ENCODE measurements around the gene SART1. TPM values are rescaled to one million over a fixed set of nuclear protein-coding genes. Genes with fewer than 3 reads are reported as not detected.
A peak's percentile ranks its signal among the peaks of the same experiment; 100 is the strongest.

SART1 gene
- total and polyA plus RNA-seq, 10 of the 15 experiments (the other 5 are each of a cell fraction or from before 2014, with no cell fraction given) = 6.2 to 60.5 (median 37.4) TPM

GRCh38 chr11:66022401-66023185 is 61.1 kb downstream of the SART1 start:
- ChIA-PET RAD21 (ENCODE audit: unreplicated experiment) (interaction anchor here (0.6 to 1.5 kb wide), 7 partner anchors 22 to 190 kb away, joined by 3 to 6 read pairs (median 4); partner anchors contain the start of genes CCDC85B and FIBP), SMC1A (ENCODE audit: uncharacterized antibody, unreplicated experiment) (interaction anchor here (0.6 to 1.9 kb wide), 11 partner anchors 22 to 347 kb away, joined by 3 to 10 read pairs (median 3); no protein-coding TSS in a partner anchor), POLR2A (interaction anchor here (0.6 to 1.0 kb wide), 3 partner anchors 29 to 513 kb away, joined by 3 to 6 read pairs (median 4); partner anchors contain the start of gene CCDC85B), CTCF (interaction anchor here (0.5 to 2.8 kb wide), 45 partner anchors 8 to 484 kb away, joined by 3 to 31 read pairs (median 4); partner anchors contain the start of genes BANF1, CCDC85B, CST6 and EIF1AD)
- in situ Hi-C loops (cut with MboI) (no loop called here), intact Hi-C loops (cut with micrococcal nuclease; ENCODE audit: unreplicated experiment) (no loop called here)
- Histone ChIP-seq H3K4me2 (ENCODE audit: control insufficient read depth, insufficient read depth) (no peak overlapping the region), H3K4me1 (ENCODE audit: control insufficient read depth, insufficient read depth, low read length) (no peaks in the 10 kb centered on the region), H3K79me2 (ENCODE audit: control insufficient read depth, insufficient read depth, low read length) (no peaks in the 10 kb centered on the region), H3K27me3 (replicated peaks in 1 of 2; ENCODE audit: control insufficient read depth in 2 of 2, insufficient read depth in 2 of 2, low read length in 1 of 2) (0 out of 4 replicates have a peak, but pooled peaks cover 0 to 3% of the 10 kb centered on the region in 2 experiments), H3K9me3 (replicated peaks; ENCODE audit: control insufficient read depth, insufficient read depth, low read length) (no peaks in the 10 kb centered on the region), H3K27ac (ENCODE audit: control insufficient read depth, insufficient read depth) (no peak overlapping the region), H3K4me3 (no peak overlapping the region), H3K36me3 (ENCODE audit: control insufficient read depth in 2 of 2, insufficient read depth in 2 of 2, low read length in 1 of 2) (no peaks in the 10 kb centered on the region), H3K9ac (ENCODE audit: control insufficient read depth, insufficient read depth, low read length) (no peak overlapping the region), H2AFZ (ENCODE audit: control insufficient read depth, low read depth, low read length) (peak overlapping the region; percentile 13; the same call in 1 of the 2 replicates), H4K20me1 (ENCODE audit: control insufficient read depth, insufficient read depth) (no peaks in the 10 kb centered on the region)
- no TSS peak for BruUV-seq (replicated peaks)
- FAIRE-seq (no peak), ATAC-seq (peak; percentile 95), DNase-seq (ENCODE audit: low read depth, low spot score) (no peak)
- WGBS (ENCODE audit: insufficient coverage, insufficient replicate concordance, low lambda C conversion rate, missing lambda C conversion rate) = 22% methylated on average over 46 of the region's 46 CpGs
- TF ChIP-seq SIX5 (IDR thresholded peaks at IDR 0.05; ENCODE audit: low read depth, low read length, severe bottlenecking) (no peak), SMC3 (IDR thresholded peaks at IDR 0.05; ENCODE audit: borderline replicate concordance, low read length) (peak; percentile 54; the same call in 1 of the 2 replicates), POU2F2 (IDR thresholded peaks at IDR 0.05; ENCODE audit: borderline replicate concordance, low read depth, low read length) (no peak), HDAC2 (IDR thresholded peaks at IDR 0.05) (no peak), BHLHE40 (IDR thresholded peaks at IDR 0.05; ENCODE audit: borderline replicate concordance in 1 of 2, low read depth in 2 of 2, low read length in 1 of 2) (peak in 1 of 2 experiments; percentile 23; a peak in 1 of 4 replicates), ZSCAN29 (IDR thresholded peaks at IDR 0.05) (no peak), CREB1 (IDR thresholded peaks at IDR 0.05; ENCODE audit: low read depth) (no peak), ZNF622 (IDR thresholded peaks at IDR 0.05) (no peak), PAX5 (IDR thresholded peaks at IDR 0.05; ENCODE audit: borderline replicate concordance, low read depth, low read length) (no peak), SMAD5 (IDR thresholded peaks at IDR 0.05; ENCODE audit: low read depth) (no peak), IKZF1 (conservative IDR thresholded peaks at IDR 0.05) (0 out of 2 replicates have a peak, but pooled peaks have one; percentile 26), POLR2AphosphoS2 (IDR thresholded peaks at IDR 0.05; ENCODE audit: low read depth, low read length) (no peak), YY1 (IDR thresholded peaks at IDR 0.05; ENCODE audit: low read depth, low read length) (peak; percentile 59; the same call in 1 of the 2 replicates), LARP7 (IDR thresholded peaks at IDR 0.05) (peak; percentile 44; the same call in 1 of the 2 replicates), SUPT20H (IDR thresholded peaks at IDR 0.05; ENCODE audit: borderline replicate concordance, control insufficient read depth, low read depth, low read length) (no peak), NR2F1 (conservative IDR thresholded peaks at IDR 0.05) (no peak), CTCF (IDR thresholded peaks at IDR 0.05 in 2 of 3, conservative IDR thresholded peaks at IDR 0.05 in 1 of 3; ENCODE audit: control insufficient read depth in 2 of 3, extremely low read depth in 1 of 3, insufficient read depth in 1 of 3, low read depth in 3 of 3, low read length in 3 of 3) (peak; percentile 84 to 97 (median 91))
- TF ChIP-seq, protein P1, sequence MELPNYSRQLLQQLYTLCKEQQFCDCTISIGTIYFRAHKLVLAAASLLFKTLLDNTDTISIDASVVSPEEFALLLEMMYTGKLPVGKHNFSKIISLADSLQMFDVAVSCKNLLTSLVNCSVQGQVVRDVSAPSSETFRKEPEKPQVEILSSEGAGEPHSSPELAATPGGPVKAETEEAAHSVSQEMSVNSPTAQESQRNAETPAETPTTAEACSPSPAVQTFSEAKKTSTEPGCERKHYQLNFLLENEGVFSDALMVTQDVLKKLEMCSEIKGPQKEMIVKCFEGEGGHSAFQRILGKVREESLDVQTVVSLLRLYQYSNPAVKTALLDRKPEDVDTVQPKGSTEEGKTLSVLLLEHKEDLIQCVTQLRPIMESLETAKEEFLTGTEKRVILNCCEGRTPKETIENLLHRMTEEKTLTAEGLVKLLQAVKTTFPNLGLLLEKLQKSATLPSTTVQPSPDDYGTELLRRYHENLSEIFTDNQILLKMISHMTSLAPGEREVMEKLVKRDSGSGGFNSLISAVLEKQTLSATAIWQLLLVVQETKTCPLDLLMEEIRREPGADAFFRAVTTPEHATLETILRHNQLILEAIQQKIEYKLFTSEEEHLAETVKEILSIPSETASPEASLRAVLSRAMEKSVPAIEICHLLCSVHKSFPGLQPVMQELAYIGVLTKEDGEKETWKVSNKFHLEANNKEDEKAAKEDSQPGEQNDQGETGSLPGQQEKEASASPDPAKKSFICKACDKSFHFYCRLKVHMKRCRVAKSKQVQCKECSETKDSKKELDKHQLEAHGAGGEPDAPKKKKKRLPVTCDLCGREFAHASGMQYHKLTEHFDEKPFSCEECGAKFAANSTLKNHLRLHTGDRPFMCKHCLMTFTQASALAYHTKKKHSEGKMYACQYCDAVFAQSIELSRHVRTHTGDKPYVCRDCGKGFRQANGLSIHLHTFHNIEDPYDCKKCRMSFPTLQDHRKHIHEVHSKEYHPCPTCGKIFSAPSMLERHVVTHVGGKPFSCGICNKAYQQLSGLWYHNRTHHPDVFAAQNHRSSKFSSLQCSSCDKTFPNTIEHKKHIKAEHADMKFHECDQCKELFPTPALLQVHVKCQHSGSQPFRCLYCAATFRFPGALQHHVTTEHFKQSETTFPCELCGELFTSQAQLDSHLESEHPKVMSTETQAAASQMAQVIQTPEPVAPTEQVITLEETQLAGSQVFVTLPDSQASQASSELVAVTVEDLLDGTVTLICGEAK (IDR thresholded peaks at IDR 0.05; ENCODE audit: borderline replicate concordance) = no peak

All from GM12878 (cell line).